Keratinocyte (primary cell): ENCODE results near the gene CD37.

Source experiments
- CTCF ChIP-seq, 3 experiments: IDR thresholded peaks in 1 of 3; conservative IDR thresholded peaks in 1 of 3; optimal IDR thresholded peaks in 1 of 3; 2 replicates in 2 of 3; 3 replicates in 1 of 3; pipeline versions ENCODE3 to v1.5.1; 2011; ENCODE audit warnings: low read length in 3 of 3, mild to moderate bottlenecking in 3 of 3, moderate library complexity in 2 of 3, control low read depth in 1 of 3, inconsistent platforms in 1 of 3; ENCODE audit not compliant: insufficient read depth in 2 of 3; ENCODE audit errors: extremely low read depth in 1 of 3
- EZH2 ChIP-seq: IDR thresholded peaks from one replicate; pipeline ENCODE4 v1.6.1; 2012; ENCODE audit warnings: inconsistent platforms, mild to moderate bottlenecking, low read length, moderate library complexity

GRCh38 chr19:49301165-49301865, 33.9 kb upstream of the CD37 start:
- no peak for TF ChIP-seq EZH2
- peak; percentile 97 to 98 (median 97) for TF ChIP-seq CTCF (optimal IDR thresholded peaks at IDR 0.05 in 1 of 3, IDR thresholded peaks at IDR 0.05 in 1 of 3, conservative IDR thresholded peaks at IDR 0.05 in 1 of 3; ENCODE audit: extremely low read depth in 1 of 3, insufficient read depth in 2 of 3, low read length in 3 of 3)
